A673 (cell line): Measurements from ENCODE around the gene CRISP1. TPM values are rescaled to one million over a fixed set of nuclear protein-coding genes. Genes with fewer than 3 reads are reported as not detected.

Experiments
- BruUV-seq: library from RNA; stranded (reverse); fragments of 400-500 nt; replicated peaks from 2 replicates; lab custom pipeline; 2021; lab: Mats Ljungman, UMichigan
- CTCF ChIA-PET: fragments of 300-600 bp; sonication (Branson Sonifier 250); formaldehyde crosslinking; loops from one replicate; lab custom pipeline; 2022; ENCODE audit warnings: antibody characterized with exemption; lab: Charles Lee
- POLR2A ChIA-PET: fragments of 300-600 bp; sonication (Branson Sonifier 250); formaldehyde crosslinking; loops from one replicate; lab custom pipeline; 2022; ENCODE audit warnings: antibody characterized with exemption; ENCODE audit not compliant: low non-redundant PET; lab: Charles Lee
- DNase-seq: peaks from one replicate; pipeline ENCODE4 v3.0.0-alpha.2; 2015; ENCODE audit warnings: low spot score
- H3K27ac ChIP-seq: fragments of 200-600 bp; sonication (generic); 2 replicates; pipeline ENCODE4 v1.5.1; 2016; ENCODE audit warnings: mixed run types, low read depth, mild to moderate bottlenecking, mixed read lengths, antibody characterized with exemption, low read length; ENCODE audit not compliant: poor library complexity, severe bottlenecking
- H3K27me3 ChIP-seq: fragments of 200-600 bp; sonication (generic); replicated peaks from 2 replicates; pipeline ENCODE4 v1.6.1; 2017; ENCODE audit warnings: mixed run types, low read depth, mild to moderate bottlenecking, mixed read lengths, antibody characterized with exemption, low read length; ENCODE audit not compliant: insufficient read depth, poor library complexity
- H3K36me3 ChIP-seq: fragments of 200-600 bp; sonication (generic); 2 replicates; pipeline ENCODE4 v1.6.1; 2016; ENCODE audit warnings: mixed run types, mild to moderate bottlenecking, mixed read lengths, antibody characterized with exemption, low read length; ENCODE audit not compliant: insufficient read depth, poor library complexity, severe bottlenecking
- H3K4me1 ChIP-seq: fragments of 200-600 bp; sonication (generic); 2 replicates; pipeline ENCODE4 v1.6.1; 2017; ENCODE audit warnings: mixed run types, mild to moderate bottlenecking, mixed read lengths, antibody characterized with exemption, low read length; ENCODE audit not compliant: insufficient read depth, poor library complexity, severe bottlenecking
- H3K4me3 ChIP-seq: fragments of 200-600 bp; sonication (generic); 2 replicates; pipeline ENCODE4 v1.5.1; 2016; ENCODE audit warnings: low read depth, mixed run types, mild to moderate bottlenecking, mixed read lengths, low read length; ENCODE audit not compliant: poor library complexity, severe bottlenecking
- H3K9me3 ChIP-seq: fragments of 200-600 bp; sonication (generic); 2 replicates; pipeline ENCODE4 v1.6.1; 2016; ENCODE audit warnings: mixed run types, low read depth, mild to moderate bottlenecking, mixed read lengths, antibody characterized with exemption, low read length; ENCODE audit not compliant: poor library complexity, severe bottlenecking
- CTCF ChIP-seq: fragments of 300-800, 200-600 bp; sonication (generic); conservative IDR thresholded peaks from 2 replicates; pipeline ENCODE4 v1.5.1; 2017; ENCODE audit warnings: low read depth, mild to moderate bottlenecking, antibody characterized with exemption, low read length, moderate library complexity, mixed read lengths
- EZH2 ChIP-seq: fragments of 200-600 bp; sonication (generic); IDR thresholded peaks from 2 replicates; pipeline ENCODE4 v1.6.1; 2017; ENCODE audit warnings: borderline replicate concordance, low read depth, mild to moderate bottlenecking, mixed read lengths, antibody characterized with exemption, low read length; ENCODE audit not compliant: poor library complexity, severe bottlenecking
- intact Hi-C: fragments of 100-400 bp; cut with micrococcal nuclease; formaldehyde crosslinking; loops from one replicate; pipeline ENCODE4 v1.10.0; 2022; ENCODE audit not compliant: unreplicated experiment
- total RNA-seq: library from RNA; stranded (reverse); gene quantifications from 2 replicates; pipeline ENCODE4 v1.2.3, GENCODE V29; 2021

Gene CRISP1
- total RNA-seq, 1 experiment from 2014 or later = not detected

DNA sequence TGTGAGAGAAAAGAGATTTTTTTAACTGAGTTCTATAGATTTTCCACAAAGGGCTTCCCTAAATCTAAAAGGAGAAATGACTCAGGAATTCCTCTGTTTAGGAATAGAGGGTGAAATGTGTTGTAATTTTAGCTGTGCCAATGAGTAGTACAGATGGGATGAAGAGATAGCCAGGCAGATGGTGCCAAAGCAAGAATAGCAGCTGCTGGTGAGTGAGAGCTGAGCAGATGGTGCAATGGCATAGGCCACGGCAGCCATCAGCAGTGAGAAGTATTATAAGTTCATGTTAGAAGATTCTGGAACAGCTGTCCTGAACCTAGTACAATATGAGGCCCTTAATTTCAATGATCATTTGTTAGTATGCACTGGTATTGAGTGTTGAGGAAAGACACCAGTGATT lies 40.2 kb upstream of the CRISP1 start:
- H3K27me3 ChIP-seq = no peaks in the 10 kb centered on the region
- no peak for TF ChIP-seq CTCF
- no peak for TF ChIP-seq EZH2
- DNase-seq = no peak
- intact Hi-C loops = no loop called here
- no peak overlapping the region for H3K27ac ChIP-seq
- no peaks in the 10 kb centered on the region for H3K9me3 ChIP-seq
- POLR2A ChIA-PET = no interaction called here
- no peaks in the 10 kb centered on the region for H3K4me1 ChIP-seq
- no peak overlapping the region for H3K4me3 ChIP-seq
- no peaks in the 10 kb centered on the region for H3K36me3 ChIP-seq
- BruUV-seq = no TSS peak
- CTCF ChIA-PET = no interaction called here

- ChIA-PET POLR2A (no interaction called here), CTCF (no interaction called here)
- H3K36me3 ChIP-seq = no peaks in the 10 kb centered on the region
- DNase-seq = no peak
- H3K27me3 ChIP-seq = no peaks in the 10 kb centered on the region
- BruUV-seq = no TSS peak
- intact Hi-C loops = no loop called here
- no peak overlapping the region for H3K4me3 ChIP-seq
- TF ChIP-seq CTCF (no peak), EZH2 (no peak)
- no peak overlapping the region for H3K27ac ChIP-seq
- no peaks in the 10 kb centered on the region for H3K9me3 ChIP-seq
- H3K4me1 ChIP-seq = no peaks in the 10 kb centered on the region
Measured at GRCh38 chr6:49905296-49905695, 39.0 kb upstream of the CRISP1 start.

- H3K4me1 ChIP-seq = no peaks in the 10 kb centered on the region
- H3K36me3 ChIP-seq = no peaks in the 10 kb centered on the region
- no peak for TF ChIP-seq CTCF
- no peak for TF ChIP-seq EZH2
- no peaks in the 10 kb centered on the region for H3K9me3 ChIP-seq
- intact Hi-C loops = no loop called here
- H3K27me3 ChIP-seq = no peaks in the 10 kb centered on the region
- no peak overlapping the region for H3K4me3 ChIP-seq
- POLR2A ChIA-PET = no interaction called here
- BruUV-seq = no TSS peak
- no peak for DNase-seq
- CTCF ChIA-PET = no interaction called here
- no peak overlapping the region for H3K27ac ChIP-seq
Measured at GRCh38 chr6:49902856-49903255, 36.5 kb upstream of the CRISP1 start.
